ELR (cell line): ENCODE results near the gene KIF6.

Source experiments
- DNase-seq: peaks from one replicate; pipeline ENCODE4 v3.0.0-alpha.2; 2015; ENCODE audit warnings: low read depth

The KIF6 gene

DNA sequence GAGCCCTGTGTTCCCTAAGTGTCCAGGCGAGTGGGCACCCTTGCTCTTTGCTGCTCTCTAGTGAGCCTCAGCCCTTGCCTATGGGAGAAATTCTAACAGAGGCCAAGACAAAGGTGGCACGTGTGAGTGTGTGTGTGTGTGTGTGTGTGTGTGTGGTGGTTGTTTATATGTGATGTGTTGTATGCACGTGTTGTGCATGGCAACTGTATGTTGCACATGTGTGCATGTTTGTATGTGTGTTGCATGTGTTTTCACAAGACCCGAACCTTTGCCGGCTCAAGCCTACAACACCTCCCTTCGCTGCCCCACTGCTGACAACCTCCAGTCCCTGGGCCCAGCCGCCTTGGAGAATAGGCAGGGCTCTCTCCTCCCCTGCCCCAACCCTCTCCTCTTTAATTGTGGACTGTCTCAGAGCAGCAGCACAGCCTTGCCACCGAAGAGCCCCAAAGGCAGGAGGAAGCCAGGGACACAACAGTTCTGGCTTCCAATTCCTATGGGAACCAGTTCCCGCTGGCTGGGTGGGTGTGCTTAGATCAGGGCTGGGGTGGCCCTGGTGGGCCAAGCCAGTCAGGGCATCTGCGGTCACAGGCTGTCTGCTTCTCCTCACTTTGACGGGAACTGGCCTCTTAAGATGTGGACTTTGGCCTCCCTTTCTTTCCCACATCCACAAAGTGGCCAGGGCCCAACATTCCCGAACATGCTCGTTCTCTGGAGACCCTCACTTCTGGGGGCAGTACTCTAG lies 405.4 kb downstream of the KIF6 start:
- DNase-seq: no peak

GRCh38 chr6:39317256-39317655 lies 408.0 kb downstream of the KIF6 start:
- DNase-seq: no peak

DNA sequence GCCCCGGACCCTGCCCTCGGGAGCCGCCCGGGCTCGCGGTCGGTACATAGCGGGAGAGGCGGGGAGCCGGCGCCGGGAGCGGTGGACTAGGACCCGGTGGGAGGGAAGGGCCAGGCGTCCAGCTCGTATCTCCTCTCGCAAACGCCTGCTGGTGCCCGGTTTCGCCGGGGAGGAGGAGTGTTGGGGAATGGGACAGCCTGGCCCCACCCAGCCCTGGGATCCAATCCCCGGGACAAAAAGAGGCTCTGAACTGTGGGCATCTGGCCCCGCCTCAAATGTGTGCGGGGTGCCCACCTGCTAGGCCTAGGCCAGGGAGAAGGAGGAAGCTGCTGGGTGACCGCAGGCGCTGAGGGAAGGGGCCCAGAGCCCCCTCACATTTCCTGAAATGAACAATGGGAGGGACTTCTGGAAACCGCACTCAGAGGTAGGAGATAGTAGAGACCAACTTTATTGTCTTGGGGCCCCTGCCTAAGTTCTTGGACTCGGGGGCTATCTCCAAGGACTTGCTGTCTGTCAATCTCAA lies 410.9 kb downstream of the KIF6 start, which contains the start of gene KCNK17:
Gene KCNK17 (minus strand): TSS at position 147 of the 523 bp plus-strand sequence. CDS start 99 bp downstream, at position 48.
- DNase-seq: no peak

DNA sequence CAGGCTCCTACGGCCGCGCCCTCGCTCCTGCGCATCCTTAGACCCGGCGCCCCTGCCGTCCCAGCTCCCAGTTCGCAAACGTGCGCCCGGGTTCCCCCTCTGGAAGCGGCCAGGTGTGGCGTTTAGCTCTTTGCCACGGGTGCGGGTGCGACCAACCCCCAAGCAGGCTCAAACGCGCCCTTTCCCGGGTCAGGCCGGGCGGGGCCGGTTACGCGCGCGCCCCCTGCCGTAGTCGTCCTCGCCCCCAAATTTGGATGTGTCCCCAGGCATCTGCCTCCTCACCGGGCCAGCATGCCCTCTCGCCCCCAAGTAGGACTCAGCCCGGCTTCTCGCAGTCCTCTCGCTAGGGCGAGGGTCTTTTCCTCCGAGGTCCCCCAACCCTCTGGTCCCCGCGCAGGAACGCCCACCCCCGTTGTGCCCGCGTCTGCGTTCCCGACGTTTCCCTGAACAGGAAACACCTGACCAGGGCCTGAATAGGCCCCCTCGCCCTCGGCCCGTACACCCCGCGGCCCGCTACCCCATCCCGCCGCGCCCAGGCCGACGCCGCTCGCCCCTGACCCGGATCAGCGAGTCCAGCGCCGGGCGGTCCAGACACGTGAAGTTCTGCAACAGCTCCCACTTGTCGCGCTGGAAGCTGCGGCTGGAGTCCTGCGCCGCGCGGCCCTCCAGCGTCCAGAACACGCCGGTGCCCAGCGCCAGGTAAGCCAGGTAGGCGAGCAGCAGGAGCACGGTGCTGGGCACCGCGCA lies 411.5 kb downstream of the KIF6 start:
- DNase-seq: no peak

- DNase-seq: no peak
Measured at GRCh38 chr6:39312912-39313525, 412.2 kb downstream of the KIF6 start.

DNA sequence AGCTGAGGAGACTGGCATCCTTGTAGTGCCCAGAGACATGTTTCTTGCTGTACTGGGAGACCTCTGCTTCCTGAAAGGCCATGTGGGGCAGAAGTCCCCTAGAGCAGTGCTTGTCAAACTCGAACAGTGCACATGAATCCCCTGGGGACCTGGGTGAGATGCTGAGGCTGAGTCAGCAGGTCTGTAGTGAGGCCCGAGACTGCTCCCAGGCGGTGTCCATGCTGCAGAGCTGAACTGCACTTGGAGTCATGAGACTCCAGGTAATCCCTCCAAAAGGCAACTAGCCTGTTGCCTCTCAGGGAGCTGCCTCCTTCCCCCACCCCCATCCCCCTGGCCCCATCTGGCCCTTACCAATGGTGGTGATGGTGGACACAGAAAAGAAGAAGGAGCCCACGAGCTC lies 414.7 kb downstream of the KIF6 start:
- no peak for DNase-seq

DNA sequence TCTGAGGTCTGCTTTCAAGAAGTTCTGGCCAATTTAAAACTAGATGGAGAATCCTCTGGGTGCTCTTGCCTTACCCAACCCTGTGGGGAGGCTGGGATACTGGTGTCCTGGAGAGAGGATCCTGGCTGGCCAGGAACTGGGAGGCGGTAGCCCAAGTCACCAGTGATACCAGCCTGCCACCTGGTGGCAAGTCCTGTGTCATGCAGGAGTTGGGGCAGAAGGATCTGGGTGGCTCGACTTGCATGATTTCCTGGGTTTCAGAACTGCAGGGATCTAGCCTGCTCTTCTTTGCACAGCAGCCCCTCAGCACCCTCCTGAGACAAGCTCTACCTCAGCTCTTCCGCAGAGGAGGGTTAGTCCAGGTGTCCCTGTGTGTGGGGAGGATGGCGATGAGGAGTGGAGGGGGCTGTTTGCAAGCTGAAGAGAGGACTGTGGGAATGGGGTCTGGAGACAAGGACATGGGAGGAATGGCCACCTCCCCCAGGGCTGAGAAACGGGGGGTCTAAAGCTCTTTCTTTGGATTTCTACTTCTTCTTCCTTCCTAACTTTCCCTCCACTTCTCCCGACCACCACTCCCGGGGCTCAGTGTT lies 415.2 kb downstream of the KIF6 start:
- DNase-seq: peak; percentile 70

DNA sequence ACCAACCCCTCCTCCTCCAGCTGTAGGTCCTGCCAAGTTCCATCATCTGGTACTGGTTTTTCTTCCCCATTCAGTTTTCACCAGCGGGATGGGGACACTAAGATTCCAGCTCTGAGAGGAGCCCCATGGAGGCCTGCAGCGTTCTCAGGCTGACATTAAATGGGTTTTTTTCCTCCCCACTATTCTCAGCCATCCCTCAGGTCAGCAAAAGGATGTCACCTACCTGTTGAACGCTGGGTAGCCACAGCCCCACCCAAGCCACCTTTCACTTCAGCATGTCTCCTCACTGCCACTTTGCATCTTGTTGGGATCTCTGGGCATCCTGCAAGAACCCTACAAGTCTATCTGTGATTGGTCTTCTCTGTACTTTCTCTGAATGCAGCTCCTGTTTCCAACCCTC lies 417.7 kb downstream of the KIF6 start:
- no peak for DNase-seq

DNA sequence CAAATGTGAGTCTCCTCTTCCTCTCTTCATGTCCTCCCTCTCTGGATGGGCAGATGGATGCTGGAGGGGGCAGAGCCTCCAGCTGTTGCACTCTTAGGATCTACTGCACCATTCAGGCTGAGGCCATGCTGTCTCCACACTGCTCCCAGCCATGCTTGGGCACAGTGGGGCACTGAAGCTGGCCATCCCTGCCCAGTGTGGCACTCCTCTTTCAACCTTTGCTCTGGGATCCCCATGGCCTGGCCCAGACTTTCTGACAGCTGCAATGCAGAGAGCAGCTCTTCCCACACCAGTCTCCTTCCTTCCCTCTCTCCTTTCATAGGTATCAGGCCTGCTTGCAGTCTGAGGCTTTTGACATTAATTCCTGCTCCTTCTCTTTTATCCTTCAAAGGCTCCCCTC lies 420.3 kb downstream of the KIF6 start:
- no peak for DNase-seq

DNA sequence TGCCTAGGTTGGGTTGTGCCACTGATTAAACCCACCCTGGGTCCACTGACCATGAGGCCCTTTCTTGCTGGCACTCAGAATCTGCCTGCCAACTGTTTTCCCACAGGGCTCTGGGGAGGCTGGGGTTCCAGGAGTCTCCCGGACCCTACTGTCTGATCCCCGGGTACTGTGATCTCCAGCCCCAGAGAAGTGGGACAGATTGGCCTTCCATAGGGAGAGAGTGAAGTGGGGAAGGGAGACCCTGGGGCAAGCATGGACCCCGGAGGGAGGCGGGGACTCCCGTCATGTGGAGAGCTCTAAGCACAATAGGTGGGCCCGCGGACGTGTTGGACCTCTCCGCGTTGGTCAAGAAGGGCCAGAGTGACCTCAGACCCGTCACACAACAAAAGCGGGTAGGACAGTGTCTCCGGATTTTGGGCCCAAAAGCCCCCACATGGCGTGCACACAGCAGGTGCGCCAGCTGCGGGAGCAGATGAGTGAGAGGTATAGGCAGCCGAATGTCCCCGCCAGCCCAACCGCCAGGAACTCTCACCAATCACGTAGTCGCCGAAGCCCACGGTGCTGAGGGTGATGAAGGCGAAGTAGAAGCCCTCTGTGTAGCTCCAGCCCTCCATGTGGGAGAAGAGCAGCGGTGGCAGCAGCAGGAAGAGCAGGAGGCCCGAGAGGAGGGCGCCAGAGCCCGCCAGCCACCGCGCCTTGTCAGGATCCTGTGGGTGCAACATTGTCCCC lies 421.6 kb downstream of the KIF6 start:
- DNase-seq: no peak

DNA sequence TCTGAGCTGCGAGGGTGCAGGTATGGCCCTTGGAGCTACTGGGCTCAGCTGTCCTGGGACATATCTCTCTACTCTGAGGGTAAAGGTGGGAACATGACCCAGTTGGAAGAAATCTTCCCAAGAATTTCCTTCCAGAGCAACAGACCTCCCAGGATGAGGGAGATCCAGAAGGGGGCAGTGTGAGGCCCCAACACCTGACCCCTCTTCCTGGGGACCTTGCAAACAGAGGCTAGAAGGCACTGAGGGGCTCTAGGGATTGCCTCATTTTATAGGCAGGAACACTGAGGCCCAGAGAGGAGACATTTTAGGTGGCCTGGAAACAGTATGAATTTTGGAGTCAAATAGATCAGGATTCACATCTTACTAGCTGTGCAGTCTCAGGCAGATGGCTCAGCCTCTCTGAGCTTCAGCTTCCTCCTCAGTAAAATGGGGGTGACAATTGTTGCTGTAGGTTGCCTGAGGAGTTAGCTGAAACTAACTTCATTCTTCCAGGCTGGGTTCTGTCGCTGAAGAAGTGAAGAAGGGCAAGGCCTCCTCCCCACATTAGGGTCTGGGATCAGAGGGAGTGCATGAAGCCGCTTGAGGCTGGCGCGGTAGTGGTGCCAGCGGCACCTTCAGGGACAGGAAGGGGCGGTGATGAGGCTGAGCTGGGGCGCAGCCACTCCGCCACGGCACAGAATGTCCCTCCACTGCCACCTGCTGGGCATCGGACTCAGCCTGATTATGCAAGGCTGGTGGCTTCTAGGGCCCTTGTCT lies 422.4 kb downstream of the KIF6 start:
- peak; percentile 79 for DNase-seq

DNA sequence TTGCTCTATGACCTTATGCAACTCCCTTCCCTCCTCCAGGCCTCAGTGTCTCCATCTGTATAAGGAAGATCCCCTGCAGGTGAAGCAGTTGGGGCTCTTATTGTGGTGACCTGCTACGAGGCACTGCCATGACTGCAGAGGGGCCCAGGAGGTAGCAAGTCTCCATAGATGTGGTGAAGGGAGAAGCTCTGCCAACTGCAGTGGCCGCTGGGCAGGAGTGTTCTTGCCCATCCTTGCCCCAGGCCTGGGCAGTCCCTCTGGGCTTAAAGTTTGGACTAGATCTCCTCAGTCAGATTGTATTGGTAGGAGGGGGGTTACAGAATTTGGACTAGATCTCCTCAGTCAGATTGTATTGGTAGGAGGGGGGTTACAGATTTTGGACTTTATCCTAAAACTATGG lies 423.2 kb downstream of the KIF6 start:
- no peak for DNase-seq

- peak; percentile 44 for DNase-seq
Measured at GRCh38 chr6:39301606-39302005, 423.6 kb downstream of the KIF6 start.

DNA sequence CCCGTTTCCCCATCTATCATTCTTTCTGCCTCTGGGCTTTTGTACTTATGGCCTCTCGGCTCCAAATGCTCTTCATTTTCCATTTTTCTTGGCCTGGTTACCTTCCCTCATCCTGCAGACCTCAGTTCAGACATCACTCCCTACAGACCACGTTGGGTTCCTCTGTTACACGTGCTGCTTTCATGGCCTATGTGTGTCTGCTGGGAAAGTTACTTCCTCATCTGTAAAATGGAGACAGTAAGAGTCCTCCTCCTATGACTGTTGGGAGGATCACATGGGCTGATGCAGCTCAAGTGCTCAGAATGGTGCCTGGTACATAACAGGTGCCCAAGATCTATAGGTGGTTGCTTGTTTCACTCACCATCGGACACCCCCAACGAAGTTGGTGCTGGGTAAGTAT lies 424.5 kb downstream of the KIF6 start:
- DNase-seq: no peak

DNA sequence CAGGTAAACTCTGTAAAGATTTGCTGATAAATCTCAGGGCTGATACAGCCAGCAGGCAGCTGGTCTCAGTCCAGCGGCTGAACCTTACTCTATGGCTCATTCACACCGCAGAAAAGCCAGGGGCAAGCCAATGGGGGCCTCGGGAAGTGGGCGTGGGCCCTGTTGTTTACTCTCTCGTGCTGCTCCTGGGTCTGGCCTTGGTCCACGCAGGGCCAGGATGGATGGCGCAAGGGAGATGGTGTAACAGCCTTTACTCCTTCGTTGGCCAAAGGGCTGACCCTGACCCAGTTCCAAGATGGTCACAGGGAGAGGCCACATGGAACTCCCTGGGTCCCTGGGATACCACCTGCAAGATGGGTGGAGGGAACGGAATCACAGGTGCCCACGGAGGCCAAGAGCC lies 427.1 kb downstream of the KIF6 start:
- DNase-seq: no peak

GRCh38 chr6:39296745-39297640 lies 428.2 kb downstream of the KIF6 start:
- peak; percentile 78 for DNase-seq

- DNase-seq: peak; percentile 19
Measured at GRCh38 chr6:39295611-39296011, 429.6 kb downstream of the KIF6 start.

DNA sequence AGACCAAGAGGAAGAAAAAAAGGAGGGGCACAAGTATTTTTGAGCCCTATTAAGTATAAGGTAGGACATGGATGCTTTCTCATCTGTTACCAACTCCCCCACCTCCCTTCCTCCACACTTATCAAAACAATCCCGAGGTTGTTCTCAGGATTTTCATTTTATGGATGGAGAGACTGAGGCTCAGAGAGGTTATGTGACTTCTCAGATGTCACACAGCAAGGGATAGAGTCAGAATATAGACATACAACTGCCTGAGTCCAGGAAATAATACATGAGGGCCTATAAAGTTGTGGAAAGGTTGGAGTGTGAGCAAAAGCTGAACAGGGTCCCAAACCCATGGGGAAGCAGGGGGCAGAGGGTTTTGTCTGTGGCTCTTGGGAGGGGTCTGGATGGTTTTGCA lies 430.3 kb downstream of the KIF6 start:
- no peak for DNase-seq

GRCh38 chr6:39294133-39294532 lies 431.1 kb downstream of the KIF6 start:
- DNase-seq: peak; percentile 44

DNA sequence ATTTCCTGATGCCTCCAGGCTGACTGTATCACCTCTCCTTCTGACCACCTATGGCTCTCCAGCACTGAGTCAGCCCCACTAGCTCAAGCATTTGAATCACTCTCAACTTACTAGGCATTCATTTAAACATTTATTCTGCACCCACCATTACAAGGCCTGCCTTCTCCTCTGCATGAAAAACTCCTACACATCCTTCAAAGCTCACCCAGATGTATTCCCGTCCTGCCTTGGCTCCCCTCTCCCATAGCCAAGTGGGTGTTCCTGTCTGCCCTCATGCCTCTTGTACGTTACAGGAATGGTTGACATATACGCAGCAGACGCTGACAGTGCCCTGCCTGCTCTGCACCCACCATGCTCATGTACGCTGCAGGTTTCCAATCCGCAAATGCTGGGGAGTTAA lies 432.6 kb downstream of the KIF6 start:
- no peak for DNase-seq
